GM12878 (cell line): Measurements from ENCODE around the gene LCP1. TPM values are rescaled to one million over a fixed set of nuclear protein-coding genes. Genes with fewer than 3 reads are reported as not detected.
A peak's percentile ranks its signal among the peaks of the same experiment; 100 is the strongest.

ENCODE experiments used
- ATAC-seq: fragments of 200-7000 bp; cut with Tn5 transposase; 3 replicates; pipeline ENCODE4 v1.9.1; 2020; ENCODE audit warnings: mild to moderate bottlenecking, moderate library complexity
- BruUV-seq: library from RNA; stranded (reverse); fragments of 400-500 nt; replicated peaks from 2 replicates; lab custom pipeline; 2021; lab: Mats Ljungman, UMichigan
- CTCF ChIA-PET: fragments of 300-600 bp; sonication (Branson Sonifier 250); formaldehyde crosslinking; extraction: SDS; loops from one replicate; lab custom pipeline; 2021; ENCODE audit warnings: inconsistent platforms; lab: Yijun Ruan, JAX
- POLR2A ChIA-PET: fragments of 350-600 bp; formaldehyde crosslinking; extraction: SDS; loops from one replicate; lab custom pipeline; 2021; ENCODE audit warnings: inconsistent platforms; lab: Charles Lee
- RAD21 ChIA-PET: fragments of 300-600 bp; sonication (Branson Sonifier 250); formaldehyde crosslinking; loops from one replicate; lab custom pipeline; 2023; ENCODE audit warnings: antibody characterized with exemption; ENCODE audit not compliant: unreplicated experiment; lab: Charles Lee
- SMC1A ChIA-PET: fragments of 300-600 bp; sonication (Branson Sonifier 250); formaldehyde crosslinking; loops from one replicate; lab custom pipeline; 2023; ENCODE audit not compliant: unreplicated experiment, uncharacterized antibody; lab: Charles Lee
- DNase-seq: peaks from one replicate; pipeline ENCODE4 v3.0.0-alpha.2; 2011; ENCODE audit warnings: low read depth, low spot score
- FAIRE-seq: peaks from 3 replicates; lab custom pipeline; 2011; peaks lifted over from hg19 to GRCh38; lab: Jason Lieb, UNC
- H2AFZ ChIP-seq: 2 replicates; pipeline ENCODE4 v1.6.0; 2011; ENCODE audit warnings: low read depth, low read length, control low read depth; ENCODE audit not compliant: control insufficient read depth
- H3K27ac ChIP-seq: 2 replicates; pipeline ENCODE4 v1.5.1; 2011; ENCODE audit warnings: control low read depth; ENCODE audit not compliant: control insufficient read depth, insufficient read depth
- H3K27me3 ChIP-seq, 2 experiments: replicated peaks in 1 of 2; 2 replicates each; pipeline versions ENCODE4 v1.6.0 to v1.6.1; 2011; ENCODE audit warnings: low read length in 1 of 2; ENCODE audit not compliant: control insufficient read depth in 2 of 2, insufficient read depth in 2 of 2
- H3K36me3 ChIP-seq, 2 experiments: 2 replicates each; pipeline ENCODE4 v1.5.1; 2011; ENCODE audit warnings: low read length in 1 of 2; ENCODE audit not compliant: control insufficient read depth in 2 of 2, insufficient read depth in 2 of 2
- H3K4me1 ChIP-seq: 2 replicates; pipeline ENCODE4 v1.6.1; 2011; ENCODE audit warnings: mild to moderate bottlenecking, low read length, moderate library complexity, mixed read lengths; ENCODE audit not compliant: control insufficient read depth, insufficient read depth
- H3K4me2 ChIP-seq: 2 replicates; pipeline ENCODE4 v1.6.0; 2011; ENCODE audit warnings: control low read depth; ENCODE audit not compliant: control insufficient read depth, insufficient read depth
- H3K4me3 ChIP-seq: fragments of 200-600 bp; sonication (generic); 2 replicates; pipeline ENCODE4 v1.5.1; 2016
- H3K79me2 ChIP-seq: 2 replicates; pipeline ENCODE4 v1.6.0; 2011; ENCODE audit warnings: low read length; ENCODE audit not compliant: control insufficient read depth, insufficient read depth
- H3K9ac ChIP-seq: 2 replicates; pipeline ENCODE4 v1.8.0; 2011; ENCODE audit warnings: low read length, control low read depth, mixed read lengths; ENCODE audit not compliant: control insufficient read depth, insufficient read depth
- H3K9me3 ChIP-seq: replicated peaks from 3 replicates; pipeline ENCODE4 v1.5.1; 2011; ENCODE audit warnings: mild to moderate bottlenecking, low read length; ENCODE audit not compliant: control insufficient read depth, insufficient read depth
- H4K20me1 ChIP-seq: 2 replicates; pipeline ENCODE4 v1.6.0; 2011; ENCODE audit not compliant: control insufficient read depth, insufficient read depth
- BACH1 ChIP-seq: fragments of 450-650 bp; IDR thresholded peaks from 2 replicates; pipeline ENCODE4 v1.6.1; 2017; ENCODE audit warnings: mild to moderate bottlenecking, borderline replicate concordance
- POLR2AphosphoS5 ChIP-seq: IDR thresholded peaks from 2 replicates; pipeline ENCODE4 v1.6.1; 2011; ENCODE audit warnings: mild to moderate bottlenecking, low read length, inconsistent platforms
- SPI1 ChIP-seq: IDR thresholded peaks from 2 replicates; pipeline ENCODE4 v1.6.1; 2011; ENCODE audit warnings: low read depth, mild to moderate bottlenecking, low read length, moderate library complexity, borderline replicate concordance; ENCODE audit not compliant: insufficient read depth
- TAF1 ChIP-seq: IDR thresholded peaks from 2 replicates; pipeline ENCODE4 v1.6.1; 2011; ENCODE audit warnings: mild to moderate bottlenecking, low read depth, low read length, borderline replicate concordance
- ZBTB4 ChIP-seq: fragments of 450-650 bp; formaldehyde crosslinking; IDR thresholded peaks from 2 replicates; pipeline ENCODE4 v1.4.0; 2022; ENCODE audit warnings: mild to moderate bottlenecking, moderate library complexity
- ZNF217 ChIP-seq: fragments of 450-650 bp; IDR thresholded peaks from 2 replicates; pipeline ENCODE4 v1.6.1; 2017; ENCODE audit warnings: antibody characterized with exemption, mild to moderate bottlenecking
- WGBS: methylation state at CpG from one replicate; pipeline ENCODE4 v1.1.6; 2016; ENCODE audit warnings: low lambda C conversion rate; ENCODE audit not compliant: insufficient replicate concordance, insufficient coverage; ENCODE audit errors: missing lambda C conversion rate; 5-methylcytosine and 5-hydroxymethylcytosine counted together
- in situ Hi-C: fragments of 300-500 bp; cut with MboI; formaldehyde crosslinking; loops from 9 replicates; pipeline ENCODE4 v1.14.3; 2018; ENCODE audit warnings: mixed read lengths
- intact Hi-C: fragments of 100-400 bp; cut with micrococcal nuclease; formaldehyde crosslinking; loops from one replicate; pipeline ENCODE4 v1.14.2; 2022; ENCODE audit not compliant: unreplicated experiment
- polyA plus RNA-seq, 11 experiments: library from polyadenylated mRNA; depleted of rRNA in 4 of 11; unstranded in 6 of 11; stranded (reverse) in 5 of 11; fragments of >200 nt; fragmentation: Nextera tagmentation in 4 of 11; fragmentation: Illumina TruSeq in 1 of 11; extraction: Ambion mirVana in 4 of 11; extraction: Trizol in 1 of 11; gene quantifications; 1 replicate in 1 of 11; 2 replicates in 10 of 11; pipeline versions ENCODE4 v1.2.1 to v1.2.3, GENCODE V29; 2011 to 2016; ENCODE audit warnings: inconsistent platforms in 2 of 11, missing spikeins in 2 of 11, low read depth in 1 of 11
- total RNA-seq, 4 experiments: library from RNA; depleted of rRNA in 3 of 4; stranded (reverse); fragments of >200 nt in 3 of 4; fragmentation: Illumina TruSeq in 1 of 4; extraction: Trizol in 1 of 4; gene quantifications; 2 replicates each; pipeline versions ENCODE4 v1.2.1 to v1.2.3, GENCODE V29; 2013 to 2021

Gene LCP1
- total and polyA plus RNA-seq, 10 of the 15 experiments (the other 5 are each of a cell fraction or from before 2014, with no cell fraction given): 775 to 2,201 (median 1,556) TPM

GRCh38 chr13:46137627-46138317 is 44.2 kb downstream of the LCP1 start:
- Histone ChIP-seq H3K27ac (no peak overlapping the region), H4K20me1 (no peaks in the 10 kb centered on the region; the same call in 1 of the 2 replicates)
- no peak for DNase-seq

More at GRCh38 chr13:46137627-46138317, 44.2 kb downstream of the LCP1 start:
- intact Hi-C loops (no loop called here), in situ Hi-C loops (no loop called here)
- H3K4me1 ChIP-seq: no peaks in the 10 kb centered on the region
- TF ChIP-seq POLR2AphosphoS5 (peak; percentile 76), ZBTB4 (CRISPR knock-in tag) (no peak), TAF1 (no peak), SPI1 (0 out of 2 replicates have a peak, but pooled peaks have one; percentile 38), BACH1 (no peak), ZNF217 (no peak)
- ChIA-PET SMC1A (interaction anchor here (0.7 to 1.4 kb wide), 4 partner anchors 11 to 514 kb away, joined by 3 read pairs; partner anchors contain the start of gene LCP1), POLR2A (interaction anchor here (0.9 kb wide), 1 partner anchor 10 kb away, joined by 3 read pairs; no protein-coding TSS in a partner anchor), CTCF (interaction anchor here (1.2 to 7.2 kb wide), 3 partner anchors 11 to 129 kb away, joined by 3 to 42 read pairs (median 3); no protein-coding TSS in a partner anchor), RAD21 (no interaction called here)
- no peaks in the 10 kb centered on the region for H3K9me3 ChIP-seq
- H3K9ac ChIP-seq: no peak overlapping the region
- H2AFZ ChIP-seq: no peak overlapping the region
- H3K27me3 ChIP-seq: no peaks in the 10 kb centered on the region
- no peak overlapping the region for H3K4me2 ChIP-seq
- no peak overlapping the region for H3K4me3 ChIP-seq
- peaks cover 4% of the 10 kb centered on the region for H3K79me2 ChIP-seq
- WGBS: 50% methylated on average over 2 of the region's 2 CpGs
- FAIRE-seq: no peak
- ATAC-seq: peak; percentile 11; the same call in 2 of the 3 replicates
- peaks cover 24 to 52% of the 10 kb centered on the region in 2 experiments for H3K36me3 ChIP-seq
- TSS peak; percentile 5 for BruUV-seq
